GM19324 (cell line): ENCODE measurements around the gene KLHL29.

ENCODE experiments used
- ATAC-seq: cut with Tn5 transposase; IDR thresholded peaks from one replicate; pipeline ENCODE4 v1.9.1; 2021; ENCODE audit warnings: mild to moderate bottlenecking, moderate library complexity; ENCODE audit not compliant: unreplicated experiment, low FRiP score

KLHL29 gene

DNA sequence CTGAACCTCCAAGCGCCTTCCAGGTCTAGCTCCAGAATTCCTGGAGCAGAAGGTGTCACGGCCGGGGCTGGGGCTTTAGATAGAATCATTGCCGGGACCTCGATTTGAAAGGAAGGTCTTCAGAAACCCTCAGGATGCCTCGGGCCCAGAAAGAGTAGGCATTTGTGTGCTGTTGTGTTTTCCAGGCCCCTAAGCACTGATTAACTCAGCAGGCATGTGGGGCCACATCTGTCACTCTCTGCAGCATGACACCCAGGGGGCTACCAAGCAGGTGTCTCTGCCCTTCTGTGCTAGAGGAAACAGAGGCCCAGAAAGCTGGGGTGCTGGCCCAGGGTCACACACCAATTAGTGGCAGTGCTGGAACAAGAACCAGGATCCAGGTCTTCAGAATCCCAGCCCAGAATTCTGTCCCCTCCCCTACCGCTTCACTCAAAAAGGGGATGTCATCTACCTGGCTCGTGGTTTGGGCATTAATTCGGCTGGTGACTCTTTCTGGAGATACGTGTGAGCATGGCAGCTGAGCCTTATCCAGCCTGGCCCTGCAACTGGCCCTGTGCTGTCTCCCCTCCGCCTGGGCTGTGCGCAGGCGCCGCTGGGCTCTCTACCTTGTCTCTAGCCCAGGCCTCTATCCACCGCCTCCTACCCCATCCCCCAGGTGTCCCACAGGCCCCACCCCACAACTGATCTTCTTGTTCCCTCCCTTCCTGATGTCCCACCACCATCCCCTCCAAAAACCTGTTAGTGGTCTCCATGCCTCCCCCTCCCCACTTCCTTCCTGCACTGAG lies 296.6 kb downstream of the KLHL29 start:
- ATAC-seq: no peak

DNA sequence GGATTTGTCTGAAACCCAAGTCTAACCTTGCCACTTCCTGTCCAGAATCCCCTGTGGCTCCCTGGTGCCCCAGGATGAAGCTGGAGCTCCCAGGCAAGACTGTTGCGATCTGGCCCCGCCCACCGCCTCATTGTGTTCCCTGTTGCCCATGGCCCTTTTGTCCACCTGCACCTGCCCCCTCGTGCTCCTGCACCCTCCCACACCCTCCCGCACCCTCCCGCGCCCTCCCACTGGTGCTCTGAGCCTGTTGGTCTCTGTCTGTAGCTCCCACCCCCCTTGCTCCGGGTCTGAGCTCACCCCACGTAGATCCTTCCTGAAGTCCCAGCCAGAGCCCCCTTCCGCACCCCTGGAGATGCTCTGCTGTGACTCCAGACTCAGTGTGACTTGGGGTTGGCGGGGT lies 297.5 kb downstream of the KLHL29 start:
- ATAC-seq: no peak

GRCh38 chr2:23683001-23683400 lies 298.0 kb downstream of the KLHL29 start:
- ATAC-seq: no peak

DNA sequence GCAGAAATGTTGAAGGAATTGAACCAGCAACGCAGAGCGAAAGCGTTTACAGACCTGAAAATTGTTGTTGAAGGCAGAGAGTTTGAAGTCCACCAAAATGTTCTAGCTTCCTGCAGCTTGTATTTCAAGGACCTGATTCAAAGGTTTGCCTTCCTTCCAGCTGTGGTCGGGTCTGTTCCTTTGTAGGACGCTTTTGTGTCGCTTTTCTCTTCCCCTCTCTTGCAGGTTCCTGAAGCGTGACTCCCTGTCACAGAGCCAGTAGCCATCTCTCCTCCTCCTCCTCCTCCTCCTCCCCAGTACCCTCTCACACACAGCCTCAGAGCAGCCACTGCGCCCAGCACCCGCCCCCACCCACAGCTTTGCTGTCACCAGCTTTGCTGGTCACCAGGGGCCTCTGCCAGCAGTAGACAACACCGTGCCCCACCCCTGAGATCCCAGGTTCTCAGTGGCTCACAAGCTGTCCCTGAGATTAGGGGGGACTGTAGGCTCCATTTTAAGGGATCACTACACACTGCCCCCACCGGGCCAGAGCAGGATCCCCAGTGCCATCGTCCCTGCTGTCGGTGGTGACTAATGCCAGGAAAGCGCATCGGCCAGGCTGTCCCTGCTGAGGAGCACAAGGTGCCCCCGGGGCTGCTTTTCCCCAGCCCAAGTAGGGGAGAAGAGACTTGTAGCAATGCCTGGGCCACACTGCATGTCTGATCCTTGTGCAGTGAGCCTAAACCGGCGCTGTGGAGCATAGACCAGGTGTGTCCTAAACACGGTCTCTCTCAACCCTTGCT lies 299.6 kb downstream of the KLHL29 start:
- no peak for ATAC-seq

DNA sequence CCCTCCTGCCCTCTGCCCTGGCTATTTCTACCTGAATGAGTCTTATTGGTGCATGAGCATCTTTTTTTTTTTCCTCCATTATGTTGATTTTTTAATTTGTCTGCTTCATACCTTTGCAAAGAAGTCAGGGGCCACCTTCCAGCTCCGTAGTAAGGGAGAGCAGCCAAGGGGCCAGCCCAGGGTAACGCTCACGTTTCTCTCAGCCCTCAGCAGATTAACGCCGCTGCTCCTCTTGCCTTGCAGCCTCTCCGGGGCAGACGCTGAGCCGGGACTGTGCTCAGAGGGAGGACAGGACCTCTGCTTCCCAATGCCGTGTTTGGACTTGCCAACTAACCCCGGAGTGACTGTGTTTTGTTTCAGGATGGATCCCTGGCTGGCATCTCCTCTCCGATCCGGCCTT lies 300.2 kb downstream of the KLHL29 start:
- ATAC-seq: no peak

GRCh38 chr2:23685706-23686105 lies 300.7 kb downstream of the KLHL29 start:
- no peak for ATAC-seq

DNA sequence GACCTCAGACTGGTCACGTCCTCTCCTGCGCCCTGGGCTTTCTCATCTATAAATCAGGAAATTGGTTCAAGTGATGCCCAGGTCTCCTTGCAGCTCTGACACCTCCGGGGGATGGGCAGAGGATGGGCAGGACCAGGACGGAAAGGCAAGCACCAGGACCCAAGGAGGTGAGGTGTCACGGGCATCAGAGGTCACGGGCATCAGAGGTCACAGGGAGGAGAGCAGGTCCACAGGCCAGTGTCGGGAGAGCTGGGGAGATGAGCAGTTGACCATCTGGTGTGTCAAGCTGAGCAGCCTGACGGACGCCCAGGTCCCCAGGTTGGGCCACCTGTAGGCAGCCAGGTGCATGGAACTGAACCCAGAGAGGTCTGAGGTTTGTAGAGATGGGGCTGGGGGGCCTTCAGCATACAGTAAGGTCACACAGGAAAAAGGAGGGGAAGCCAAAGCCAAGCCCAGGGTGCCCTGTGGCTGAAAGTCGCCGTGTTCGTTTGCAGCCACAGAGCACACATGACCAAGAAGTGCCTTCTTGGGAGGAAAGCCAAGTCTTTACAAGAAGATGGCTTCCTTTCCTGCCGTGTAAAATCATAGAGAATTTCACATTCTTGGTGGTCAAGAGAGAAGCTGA lies 301.5 kb downstream of the KLHL29 start:
- ATAC-seq: no peak

- ATAC-seq: no peak
Observed at GRCh38 chr2:23687214-23687613, 302.2 kb downstream of the KLHL29 start.

GRCh38 chr2:23687713-23688112 lies 302.7 kb downstream of the KLHL29 start:
- no peak for ATAC-seq

DNA sequence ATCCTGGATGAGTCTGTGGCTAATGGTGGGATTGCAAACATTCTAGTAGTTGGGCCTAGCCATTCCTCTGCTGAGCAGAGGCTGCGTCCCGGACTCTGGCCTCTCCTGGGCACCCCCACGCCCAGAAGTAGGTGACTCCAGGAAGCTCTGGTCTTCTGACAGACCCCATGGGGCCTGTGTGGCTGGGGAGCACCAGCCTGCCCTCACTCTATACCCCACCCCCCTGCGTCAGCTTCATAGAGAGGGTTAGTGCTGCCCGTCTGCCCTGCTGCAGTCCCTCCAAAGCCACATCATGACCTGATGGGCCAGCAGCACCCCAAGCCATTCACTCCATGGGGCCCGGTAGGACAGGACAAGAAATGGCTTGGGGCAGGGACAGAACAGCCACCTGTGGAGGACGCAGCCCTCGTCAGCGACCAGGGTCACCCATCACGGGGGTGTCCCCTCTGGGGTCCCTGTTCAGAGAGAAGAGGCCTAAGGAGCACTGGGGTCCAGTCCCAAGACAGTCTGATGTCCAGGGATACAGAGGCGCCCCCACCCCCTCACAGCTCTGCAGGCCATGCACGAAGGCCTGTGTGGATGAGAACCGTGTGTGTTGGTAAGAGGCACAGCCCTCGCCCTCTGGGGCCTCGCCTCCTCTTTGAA lies 303.6 kb downstream of the KLHL29 start:
- ATAC-seq: no peak

DNA sequence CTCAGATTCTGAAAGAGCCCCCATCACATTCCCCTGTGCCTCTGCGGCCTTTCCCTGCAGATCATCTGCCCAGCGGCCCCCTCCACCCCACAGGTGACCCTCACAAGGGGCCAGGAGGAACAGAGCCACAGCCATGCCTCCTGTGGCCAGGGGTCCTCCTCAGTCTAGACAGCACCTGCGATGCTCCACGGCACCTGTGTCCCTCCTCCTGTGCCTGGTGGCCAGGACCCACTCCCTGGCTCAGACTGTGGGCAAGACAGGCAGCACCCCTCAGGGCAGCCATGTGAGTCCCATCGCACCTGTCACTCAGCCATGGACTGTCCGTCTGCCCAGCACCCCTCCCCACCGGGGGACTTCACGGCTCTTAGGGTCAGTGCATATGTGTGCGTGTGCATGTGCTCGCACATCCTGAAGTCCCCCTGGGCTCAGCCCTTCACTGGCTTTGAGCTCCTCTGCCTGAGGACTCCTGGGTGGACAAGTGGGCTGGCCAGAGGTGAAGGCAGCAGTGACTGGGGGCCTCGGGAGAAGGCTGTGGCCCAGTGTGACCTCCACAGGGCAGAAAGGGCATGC lies 304.2 kb downstream of the KLHL29 start:
- ATAC-seq: no peak

DNA sequence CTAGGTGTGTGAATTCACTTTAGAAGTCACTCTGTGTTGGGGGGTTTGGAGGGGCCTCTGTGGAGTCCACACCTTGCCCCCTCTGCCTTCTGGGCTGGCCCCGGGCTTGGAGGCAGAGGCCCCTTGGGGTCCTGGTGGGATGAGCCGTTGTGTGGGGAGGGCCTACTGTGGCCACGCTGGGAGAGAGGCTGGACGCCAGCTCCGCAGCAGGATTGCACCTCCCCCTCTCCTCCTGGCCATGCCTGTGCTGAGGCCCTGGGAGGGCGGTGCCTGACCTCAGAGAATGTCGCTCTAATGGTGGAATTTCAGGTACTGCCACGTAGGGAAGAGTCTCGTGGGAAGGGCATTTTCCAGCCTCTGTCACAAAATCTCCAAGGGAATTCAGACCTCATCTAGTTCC lies 304.9 kb downstream of the KLHL29 start:
- ATAC-seq: no peak

DNA sequence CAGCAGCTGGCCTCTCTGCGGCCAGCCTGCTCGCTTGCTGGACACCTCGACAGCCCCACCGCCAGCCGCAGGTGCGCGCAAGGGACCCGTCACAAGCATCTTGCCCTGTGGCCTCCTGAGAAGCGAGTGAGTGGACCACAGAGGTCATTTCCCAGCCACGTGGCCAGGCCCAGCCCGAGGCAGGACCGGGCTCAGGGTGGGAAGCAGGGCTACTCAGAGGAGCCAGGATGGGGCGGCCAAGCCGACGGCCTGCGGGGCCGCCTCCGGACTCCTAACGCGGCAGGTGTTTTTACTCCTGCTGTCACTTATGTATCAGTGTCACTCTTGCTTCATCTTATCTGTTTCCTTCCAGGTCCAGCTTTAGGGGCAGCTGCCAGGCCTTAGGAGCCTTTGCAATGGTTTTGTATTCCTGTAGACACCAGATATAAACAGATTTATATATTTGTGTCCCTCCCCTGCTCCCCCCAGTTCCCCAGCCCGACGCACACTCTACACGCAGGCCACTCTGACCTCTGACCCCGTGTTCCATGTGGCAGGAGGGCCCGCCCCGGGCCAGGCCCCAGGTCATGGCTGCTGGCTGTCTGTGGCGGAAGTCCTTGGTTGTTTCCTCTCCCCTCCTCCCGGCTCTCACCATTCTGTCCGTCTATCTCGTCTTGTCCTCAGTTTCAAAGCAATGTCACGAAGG lies 305.6 kb downstream of the KLHL29 start:
- no peak for ATAC-seq

GRCh38 chr2:23691106-23691470 lies 306.1 kb downstream of the KLHL29 start:
- no peak for ATAC-seq

GRCh38 chr2:23691565-23691964 lies 306.6 kb downstream of the KLHL29 start:
- no peak for ATAC-seq

- ATAC-seq: no peak
Observed at GRCh38 chr2:23692263-23692662, 307.3 kb downstream of the KLHL29 start.

DNA sequence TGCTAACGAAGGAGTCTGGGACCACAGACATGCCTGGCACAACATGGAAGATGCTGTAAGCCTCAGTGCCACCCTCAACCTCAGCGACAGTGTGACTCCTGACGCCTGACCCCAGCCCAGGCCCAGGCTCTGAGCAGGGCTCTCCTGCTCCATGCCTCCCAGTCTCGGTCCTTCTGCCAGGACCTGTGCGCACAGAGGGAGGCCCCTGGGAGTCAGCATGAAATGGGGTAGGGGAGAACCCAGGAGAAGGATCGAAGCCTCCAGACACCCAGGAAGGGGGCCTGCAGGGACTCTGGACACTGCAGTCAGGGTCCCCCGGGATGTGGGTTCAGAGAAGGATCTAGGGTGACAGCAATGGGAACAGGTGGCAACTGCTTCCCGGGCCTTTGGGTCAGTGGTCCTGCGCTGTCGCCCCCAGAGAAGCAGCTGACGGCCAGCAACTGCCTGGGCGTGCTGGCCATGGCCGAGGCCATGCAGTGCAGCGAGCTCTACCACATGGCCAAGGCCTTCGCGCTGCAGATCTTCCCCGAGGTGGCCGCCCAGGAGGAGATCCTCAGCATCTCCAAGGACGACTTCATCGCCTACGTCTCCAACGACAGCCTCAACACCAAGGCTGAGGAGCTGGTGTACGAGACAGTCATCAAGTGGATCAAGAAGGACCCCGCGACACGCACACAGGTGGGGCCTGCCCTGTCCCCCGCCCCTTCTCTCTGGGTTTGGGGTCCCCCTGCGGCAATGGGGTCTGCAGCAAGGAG lies 308.0 kb downstream of the KLHL29 start:
- ATAC-seq: no peak

GRCh38 chr2:23693606-23693951 lies 308.6 kb downstream of the KLHL29 start:
- ATAC-seq: no peak
